Chondrocyte (in vitro differentiated cells): ENCODE results near the gene AMELX. TPM values are rescaled to one million over a fixed set of nuclear protein-coding genes. Genes with fewer than 3 reads are reported as not detected.

Experiments
- DNase-seq: peaks from one replicate; pipeline ENCODE4 v3.0.0; 2021; ENCODE audit warnings: mixed read lengths, low spot score
- H3K27ac Mint-ChIP-seq: one replicate; pipeline ENCODE4 v1.8.0; 2021; ENCODE audit warnings: mild to moderate bottlenecking, moderate library complexity, mixed read lengths; ENCODE audit not compliant: unreplicated experiment
- H3K27me3 Mint-ChIP-seq: 2 replicates; pipeline ENCODE4 v1.8.0; 2021; ENCODE audit warnings: low read depth, mixed read lengths
- H3K36me3 Mint-ChIP-seq: 2 replicates; pipeline ENCODE4 v1.8.0; 2021; ENCODE audit warnings: low read depth, mixed read lengths
- H3K4me1 Mint-ChIP-seq: 2 replicates; pipeline ENCODE4 v1.8.0; 2021; ENCODE audit warnings: low read depth, mild to moderate bottlenecking, mixed read lengths
- H3K4me3 Mint-ChIP-seq: one replicate; pipeline ENCODE4 v1.8.0; 2021; ENCODE audit warnings: mild to moderate bottlenecking, moderate library complexity, mixed read lengths; ENCODE audit not compliant: unreplicated experiment
- H3K9me3 Mint-ChIP-seq: 2 replicates; pipeline ENCODE4 v1.8.0; 2021; ENCODE audit warnings: low read depth, mixed read lengths
- CTCF ChIP-seq: fragments of 200-600 bp; sonication (generic); IDR thresholded peaks from 2 replicates; pipeline ENCODE4 v1.5.0; 2021; ENCODE audit warnings: antibody characterized with exemption, mild to moderate bottlenecking, moderate library complexity
- total RNA-seq: library from RNA; stranded (reverse); gene quantifications from 3 replicates; pipeline ENCODE4 v1.2.1, GENCODE V29; 2021

AMELX gene
- total RNA-seq, 1 donor from 2014 or later: not detected

- Mint-ChIP-seq H3K9me3 (peaks cover 11% of the 10 kb centered on the region), H3K27ac (peak overlapping the region; percentile 18), H3K4me3 (no peak overlapping the region), H3K27me3 (no peaks in the 10 kb centered on the region), H3K4me1 (peaks cover 6% of the 10 kb centered on the region), H3K36me3 (no peaks in the 10 kb centered on the region)
- no peak for DNase-seq
- TF ChIP-seq CTCF: no peak
These were observed 18.5 kb downstream of the AMELX start for GRCh38 chrX:11311706-11312105.

- H3K27ac Mint-ChIP-seq: no peak overlapping the region
- no peak overlapping the region for H3K4me3 Mint-ChIP-seq
- no peak for TF ChIP-seq CTCF
- H3K9me3 Mint-ChIP-seq: peaks cover 13% of the 10 kb centered on the region
- no peaks in the 10 kb centered on the region for H3K4me1 Mint-ChIP-seq
- H3K27me3 Mint-ChIP-seq: no peaks in the 10 kb centered on the region
- no peaks in the 10 kb centered on the region for H3K36me3 Mint-ChIP-seq
- no peak for DNase-seq
These were observed 26.8 kb downstream of the AMELX start for GRCh38 chrX:11319806-11320520.

- no peak overlapping the region for H3K4me3 Mint-ChIP-seq
- TF ChIP-seq CTCF: no peak
- H3K27ac Mint-ChIP-seq: no peak overlapping the region
- no peaks in the 10 kb centered on the region for H3K4me1 Mint-ChIP-seq
- no peak for DNase-seq
- H3K9me3 Mint-ChIP-seq: peaks cover 10% of the 10 kb centered on the region
- no peaks in the 10 kb centered on the region for H3K36me3 Mint-ChIP-seq
- H3K27me3 Mint-ChIP-seq: no peaks in the 10 kb centered on the region
These were observed 28.8 kb downstream of the AMELX start for GRCh38 chrX:11321986-11322385.

- H3K4me3 Mint-ChIP-seq: no peak overlapping the region
These were observed 34.9 kb downstream of the AMELX start for GRCh38 chrX:11328134-11328533.

GRCh38 chrX:11329021-11329420 is 35.8 kb downstream of the AMELX start:
- no peaks in the 10 kb centered on the region for H3K36me3 Mint-ChIP-seq
- no peak overlapping the region for H3K4me3 Mint-ChIP-seq
- no peaks in the 10 kb centered on the region for H3K4me1 Mint-ChIP-seq
- H3K27ac Mint-ChIP-seq: no peak overlapping the region
- TF ChIP-seq CTCF: no peak
- no peak for DNase-seq
- H3K9me3 Mint-ChIP-seq: peaks cover 4% of the 10 kb centered on the region
- H3K27me3 Mint-ChIP-seq: no peaks in the 10 kb centered on the region

More at GRCh38 chrX:11328134-11328533, 34.9 kb downstream of the AMELX start:
- Mint-ChIP-seq H3K27me3 (no peaks in the 10 kb centered on the region), H3K27ac (no peak overlapping the region), H3K4me1 (no peaks in the 10 kb centered on the region), H3K36me3 (no peaks in the 10 kb centered on the region), H3K9me3 (peaks cover 9% of the 10 kb centered on the region)
- TF ChIP-seq CTCF: no peak
- no peak for DNase-seq
